ENCODE data around the gene CAPN7. TPM values are rescaled to one million over a fixed set of nuclear protein-coding genes. Genes with fewer than 3 reads are reported as not detected.
"Not testable (repeated sequence)": the region's sequence is repeated elsewhere in the genome, so short reads cannot be mapped to it uniquely, and the experiment has no call there.

CAPN7 gene
- total RNA-seq, 1 donor from 2014 or later = 49.5 TPM

- Mint-ChIP-seq H3K36me3 (ENCODE audit: unreplicated experiment) (no peaks in the 10 kb centered on the region), H3K9me3 (ENCODE audit: unreplicated experiment) (no peaks in the 10 kb centered on the region), H3K4me3 (ENCODE audit: unreplicated experiment) (no peak overlapping the region), H3K27me3 (ENCODE audit: unreplicated experiment) (peaks cover 54% of the 10 kb centered on the region), H3K4me1 (ENCODE audit: unreplicated experiment) (peaks cover 3% of the 10 kb centered on the region), H3K27ac (ENCODE audit: unreplicated experiment) (no peak overlapping the region)
- TF ChIP-seq CTCF (IDR thresholded peaks at IDR 0.05) = no peak
- DNase-seq (ENCODE audit: extremely low spot score, unreplicated experiment) = no peak
Measured at GRCh38 chr3:15185404-15185803, 20.6 kb upstream of the CAPN7 start.

GRCh38 chr3:15186101-15186476, 20.0 kb upstream of the CAPN7 start:
- Mint-ChIP-seq H3K36me3 (ENCODE audit: unreplicated experiment) (no peaks in the 10 kb centered on the region), H3K4me1 (ENCODE audit: unreplicated experiment) (peaks cover 3% of the 10 kb centered on the region), H3K27ac (ENCODE audit: unreplicated experiment) (no peak overlapping the region), H3K4me3 (ENCODE audit: unreplicated experiment) (no peak overlapping the region), H3K27me3 (ENCODE audit: unreplicated experiment) (peaks cover 47% of the 10 kb centered on the region), H3K9me3 (ENCODE audit: unreplicated experiment) (no peaks in the 10 kb centered on the region)
- no peak for TF ChIP-seq CTCF (IDR thresholded peaks at IDR 0.05)
- DNase-seq (ENCODE audit: extremely low spot score, unreplicated experiment) = no peak

GRCh38 chr3:15186477-15187164, 19.4 kb upstream of the CAPN7 start:
- peaks cover 43% of the 10 kb centered on the region for H3K27me3 Mint-ChIP-seq (ENCODE audit: unreplicated experiment)
- not testable (repeated sequence) for DNase-seq (ENCODE audit: extremely low spot score, unreplicated experiment); H3K9me3 Mint-ChIP-seq (ENCODE audit: unreplicated experiment); H3K27ac Mint-ChIP-seq (ENCODE audit: unreplicated experiment); H3K36me3 Mint-ChIP-seq (ENCODE audit: unreplicated experiment); H3K4me3 Mint-ChIP-seq (ENCODE audit: unreplicated experiment); H3K4me1 Mint-ChIP-seq (ENCODE audit: unreplicated experiment)

GRCh38 chr3:15197340-15198029, 8.6 kb upstream of the CAPN7 start:
- no peak for TF ChIP-seq CTCF (IDR thresholded peaks at IDR 0.05)
- H3K27me3 Mint-ChIP-seq (ENCODE audit: unreplicated experiment) = peaks cover 62% of the 10 kb centered on the region

GRCh38 chr3:15198686-15199085, 7.4 kb upstream of the CAPN7 start:
- H3K27ac Mint-ChIP-seq (ENCODE audit: unreplicated experiment) = no peak overlapping the region
- no peaks in the 10 kb centered on the region for H3K36me3 Mint-ChIP-seq (ENCODE audit: unreplicated experiment)
- TF ChIP-seq CTCF (IDR thresholded peaks at IDR 0.05) = no peak
- H3K27me3 Mint-ChIP-seq (ENCODE audit: unreplicated experiment) = peaks cover 51% of the 10 kb centered on the region
- no peak overlapping the region for H3K4me3 Mint-ChIP-seq (ENCODE audit: unreplicated experiment)
- H3K4me1 Mint-ChIP-seq (ENCODE audit: unreplicated experiment) = no peaks in the 10 kb centered on the region
- DNase-seq (ENCODE audit: extremely low spot score, unreplicated experiment) = no peak
- no peaks in the 10 kb centered on the region for H3K9me3 Mint-ChIP-seq (ENCODE audit: unreplicated experiment)

More at GRCh38 chr3:15197340-15198029, 8.6 kb upstream of the CAPN7 start:
- Mint-ChIP-seq H3K4me1 (ENCODE audit: unreplicated experiment) (no peaks in the 10 kb centered on the region), H3K9me3 (ENCODE audit: unreplicated experiment) (no peaks in the 10 kb centered on the region), H3K4me3 (ENCODE audit: unreplicated experiment) (no peak overlapping the region), H3K36me3 (ENCODE audit: unreplicated experiment) (no peaks in the 10 kb centered on the region), H3K27ac (ENCODE audit: unreplicated experiment) (no peak overlapping the region)
- DNase-seq (ENCODE audit: extremely low spot score, unreplicated experiment) = no peak
